NCI-H146 treated with DMSO at 0.1 percent for 48 hours (cell line): Measurements from ENCODE around the gene MEF2A.

Source experiments
- DNase-seq: peaks from one replicate; lab custom pipeline; 2025; ENCODE audit not compliant: unreplicated experiment; lab: John Stamatoyannopoulos, UW

The MEF2A gene

DNA sequence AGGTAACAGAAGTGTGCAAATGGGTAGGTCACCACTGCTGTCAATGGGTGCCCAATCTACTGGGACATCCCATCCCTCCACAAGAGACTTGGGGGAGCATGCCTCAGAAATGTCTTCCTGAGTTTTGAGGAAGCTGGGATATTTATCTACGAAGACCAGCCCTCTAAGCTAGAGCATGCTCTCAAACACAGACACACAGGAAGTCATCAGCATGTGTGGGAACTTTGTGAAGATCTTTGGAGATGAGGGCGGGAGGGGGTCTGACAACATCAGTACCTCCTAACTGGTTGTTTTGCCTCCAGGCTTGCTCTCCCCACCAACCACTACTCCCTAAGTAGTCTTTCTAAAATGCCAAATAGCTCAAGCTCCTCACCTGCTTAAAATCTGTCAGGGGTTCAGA, 3.5 kb upstream of the MEF2A start:
- no peak for DNase-seq

DNA sequence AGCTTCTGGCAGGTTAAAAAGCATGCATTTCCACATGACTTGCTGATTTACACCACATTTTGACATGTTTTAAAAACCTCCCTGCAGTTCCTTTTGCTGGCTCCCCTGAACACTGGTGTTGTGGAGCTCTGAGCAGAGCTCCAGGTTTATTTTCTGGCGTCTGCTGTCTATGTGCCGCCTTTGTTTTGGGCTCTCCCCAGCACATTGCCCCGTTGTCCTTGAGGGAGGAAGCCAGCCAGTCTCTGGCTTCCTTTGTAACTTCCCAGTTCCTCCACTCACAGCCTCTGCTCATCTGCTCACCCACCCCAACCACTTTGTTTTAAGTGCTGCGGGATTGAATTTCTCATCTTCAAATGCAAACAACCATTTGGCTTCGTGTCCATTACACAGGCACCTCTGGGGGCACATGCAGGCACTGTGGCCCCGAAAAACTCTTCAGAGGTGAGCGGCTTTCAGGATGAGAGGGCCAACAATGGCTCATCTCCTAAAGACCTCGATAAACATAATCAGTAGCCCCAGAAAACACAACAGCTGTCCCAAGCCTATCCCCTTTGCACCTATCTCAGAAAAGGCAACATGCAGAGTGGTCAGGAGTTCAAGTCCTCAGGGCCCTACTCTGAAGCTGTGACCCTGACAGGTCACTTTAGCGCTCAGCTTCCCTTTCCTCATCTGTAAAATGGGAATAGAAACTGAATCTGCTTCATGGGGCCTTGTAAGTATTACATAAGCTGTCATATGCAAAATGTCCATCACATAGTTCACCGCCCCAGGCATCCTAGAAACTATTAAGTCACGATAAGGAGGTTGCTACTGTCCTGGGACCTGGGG, 1.3 kb upstream of the MEF2A start:
- peak; percentile 29 for DNase-seq

- no peak for DNase-seq
Measured at GRCh38 chr15:99565049-99565298, 810 bp upstream of the MEF2A start.

GRCh38 chr15:99566157-99566897, 543 bp downstream of the MEF2A start:
- no peak for DNase-seq

DNA sequence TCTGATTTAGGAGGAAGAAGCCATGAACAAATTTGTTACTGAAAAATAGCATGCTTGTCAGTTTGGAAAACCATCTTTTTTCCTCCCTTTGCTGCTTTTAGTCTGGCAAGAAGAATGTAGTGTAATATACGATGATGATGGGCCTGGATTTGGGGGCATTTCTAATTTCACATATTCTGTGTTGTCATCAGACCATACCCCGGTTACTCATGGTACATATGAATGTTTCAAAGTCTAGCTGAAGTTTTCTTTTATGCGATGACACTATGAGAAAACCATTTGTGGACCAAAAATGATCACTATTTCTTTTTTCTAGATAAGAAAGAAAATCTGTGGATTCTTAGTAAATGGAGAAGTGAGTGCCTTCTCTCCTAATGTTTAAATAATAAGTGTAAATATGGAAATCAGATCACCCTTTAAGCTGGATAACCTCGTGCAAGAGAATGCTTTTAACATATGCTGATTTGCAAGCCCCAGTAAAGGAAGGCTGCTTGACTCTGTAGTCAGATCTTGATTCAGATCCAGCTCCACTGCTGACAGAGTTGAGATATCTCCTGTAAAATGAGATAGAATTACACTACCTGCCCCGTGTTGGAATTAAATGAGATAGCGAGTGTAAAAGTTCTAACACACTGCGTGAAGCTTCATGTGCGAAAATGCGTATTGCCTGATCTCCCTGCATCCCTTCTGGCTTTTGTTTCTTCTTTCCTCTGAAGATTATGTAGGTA, 3.0 kb downstream of the MEF2A start:
- DNase-seq: no peak

- no peak for DNase-seq
Measured at GRCh38 chr15:99571299-99571698, 5.5 kb downstream of the MEF2A start.

- no peak for DNase-seq
Measured at GRCh38 chr15:99574048-99574447, 8.3 kb downstream of the MEF2A start.

DNA sequence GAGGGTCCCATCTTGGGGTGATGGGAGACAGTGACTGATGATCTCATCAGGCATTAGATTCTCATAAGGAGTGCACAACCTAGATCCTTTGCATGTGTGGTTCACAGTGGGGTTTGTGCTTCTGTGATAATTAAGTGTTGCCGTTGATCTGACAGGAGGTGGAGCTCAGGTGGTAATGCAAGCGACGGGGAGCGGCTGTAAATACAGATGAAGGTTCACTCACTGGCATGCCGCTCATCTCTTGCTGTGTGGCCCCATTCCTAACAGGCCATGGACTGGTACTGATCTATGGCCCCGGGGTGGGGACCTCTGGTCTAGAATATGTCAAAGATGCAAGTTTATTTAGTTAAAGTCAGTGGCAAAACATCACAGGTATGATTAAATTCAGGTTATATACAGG, 8.7 kb downstream of the MEF2A start:
- no peak for DNase-seq

GRCh38 chr15:99578809-99579208, 13.0 kb downstream of the MEF2A start:
- DNase-seq: no peak

DNA sequence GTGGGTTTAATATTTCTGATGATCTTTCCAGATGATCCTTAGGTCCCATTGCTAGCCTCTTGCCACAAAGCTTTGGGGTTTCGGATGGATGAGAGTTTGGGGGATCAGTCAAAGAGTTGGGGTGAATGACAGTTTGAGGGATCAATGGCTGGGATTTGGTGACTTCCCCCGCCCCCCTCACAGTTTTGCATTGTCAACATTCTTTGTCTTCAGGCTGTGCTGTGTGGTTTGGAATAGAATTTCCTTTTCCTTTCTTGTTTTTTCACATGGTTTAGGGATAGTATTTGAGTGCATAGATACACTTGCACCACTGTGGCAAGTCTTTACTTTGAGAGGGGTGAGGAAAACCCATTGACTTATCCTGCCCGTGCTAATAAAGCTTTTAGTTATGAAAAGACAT, 14.3 kb downstream of the MEF2A start:
- DNase-seq: no peak

DNA sequence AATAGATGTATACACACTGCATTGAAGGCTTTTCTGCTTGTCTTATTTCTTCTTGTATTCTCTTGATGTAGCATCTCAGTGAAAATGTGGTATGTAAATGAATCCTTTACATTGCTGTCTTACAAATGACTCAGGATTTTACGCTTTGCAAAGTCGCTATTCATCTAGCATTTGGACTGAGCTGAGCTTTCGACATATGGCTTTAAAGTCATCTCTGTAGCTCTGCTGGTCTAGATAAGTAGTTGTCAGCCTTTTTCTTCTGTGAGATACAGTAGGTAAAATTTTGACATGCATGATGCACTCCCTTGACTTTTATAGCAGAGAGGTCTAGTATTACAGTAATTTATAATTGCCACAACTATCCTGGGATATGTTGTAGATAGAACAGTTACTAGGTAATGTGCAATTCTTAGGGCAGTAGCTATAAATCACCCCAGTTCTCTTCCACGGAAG, 16.8 kb downstream of the MEF2A start:
- DNase-seq: no peak

DNA sequence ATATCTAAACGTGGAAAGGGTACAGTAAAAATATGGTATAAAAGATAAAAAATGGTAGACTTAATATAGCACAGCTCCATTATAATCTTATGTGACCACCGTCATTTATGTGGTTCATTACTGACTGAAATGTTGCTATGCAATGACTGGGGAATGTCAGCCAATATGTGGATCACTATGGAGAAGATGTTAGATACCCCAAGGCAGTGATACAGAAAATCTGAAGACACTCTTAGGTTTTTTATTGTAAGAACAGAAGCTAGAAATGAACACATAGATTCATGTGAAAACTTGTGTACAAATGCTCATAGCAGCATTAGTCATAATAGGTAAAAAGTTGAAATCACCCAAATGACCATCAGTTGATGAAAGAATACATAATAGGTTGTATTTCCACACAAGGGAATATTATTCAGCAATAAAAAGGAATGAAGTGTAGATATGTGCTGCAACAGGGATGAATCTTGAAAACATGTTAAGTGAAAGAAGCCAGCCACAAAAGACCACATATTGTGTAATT, 18.4 kb downstream of the MEF2A start:
- no peak for DNase-seq

DNA sequence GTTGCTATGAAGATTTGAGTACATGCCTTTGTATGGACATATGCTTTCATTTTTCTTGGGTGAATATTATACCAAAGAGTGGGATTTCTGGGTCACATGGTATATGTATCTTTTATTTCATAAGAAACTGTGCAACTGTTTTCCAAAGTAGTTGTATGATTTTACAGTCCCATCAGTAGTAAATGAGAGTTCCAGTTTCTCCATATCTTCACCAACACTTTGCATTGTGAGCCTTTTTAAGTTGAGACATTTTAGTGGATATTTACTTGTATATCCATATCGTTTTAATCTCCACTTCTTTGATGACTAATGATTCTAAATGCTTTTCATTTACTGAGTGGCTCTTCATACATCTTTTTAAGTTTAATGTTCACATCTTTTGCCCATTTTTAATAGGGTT, 20.3 kb downstream of the MEF2A start:
- DNase-seq: no peak

DNA sequence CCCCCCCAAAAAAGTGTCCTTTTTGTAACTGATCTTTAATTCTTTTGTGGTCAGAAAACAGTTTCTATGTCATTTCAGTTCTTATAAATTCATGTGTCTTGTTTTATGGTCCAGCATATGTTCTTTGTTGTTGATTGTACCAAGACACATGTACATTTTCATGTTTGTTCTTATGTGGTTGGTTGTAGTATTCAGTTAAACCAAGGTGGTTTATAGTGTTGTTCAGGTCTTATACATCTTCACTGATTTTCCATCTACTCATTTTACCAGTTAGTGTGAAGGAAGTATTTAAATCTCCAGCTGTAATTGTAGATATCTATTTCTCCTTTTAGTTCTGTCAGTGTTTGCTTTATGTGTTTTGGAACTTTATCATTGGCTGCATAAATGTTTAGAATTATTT, 24.0 kb downstream of the MEF2A start:
- DNase-seq: no peak

DNA sequence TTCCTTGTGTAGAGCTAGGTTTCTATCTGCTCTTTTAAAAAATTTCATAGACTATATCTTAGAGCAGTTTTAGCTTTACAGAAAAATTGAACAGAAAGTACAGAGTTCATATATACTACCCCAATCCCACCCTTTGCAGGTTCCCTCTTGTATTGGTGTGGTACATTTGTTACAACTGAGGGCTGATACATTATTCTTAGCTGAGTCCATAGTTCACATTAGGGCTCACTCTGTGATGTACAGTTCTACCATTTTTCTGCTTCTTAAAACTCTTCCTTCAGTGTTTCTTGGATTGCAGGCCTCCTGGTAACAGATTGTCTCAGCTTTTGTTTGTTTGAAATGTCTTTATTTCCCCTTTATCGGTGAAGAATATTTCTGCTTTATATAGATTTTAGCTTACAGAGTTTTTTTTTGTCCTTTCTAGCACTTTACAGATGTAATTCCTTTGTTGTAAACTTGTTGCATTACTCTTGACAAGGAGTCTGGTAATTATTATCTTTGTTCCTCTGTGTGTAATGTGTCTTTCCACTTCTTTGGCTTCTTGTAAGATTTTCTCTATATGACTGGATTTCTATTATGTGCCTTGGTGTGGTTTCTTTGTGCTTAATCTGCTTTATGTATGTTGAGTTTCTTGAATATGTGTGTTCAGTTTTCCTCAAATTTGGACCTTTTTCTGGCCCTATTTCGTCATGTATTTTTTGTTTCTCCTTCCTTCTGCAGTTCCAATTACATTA, 25.3 kb downstream of the MEF2A start:
- DNase-seq: no peak

- DNase-seq: no peak
Measured at GRCh38 chr15:99592145-99592791, 26.5 kb downstream of the MEF2A start.

GRCh38 chr15:99593070-99593469, 27.3 kb downstream of the MEF2A start:
- DNase-seq: no peak

- DNase-seq: no peak
Measured at GRCh38 chr15:99594916-99595315, 29.1 kb downstream of the MEF2A start.

GRCh38 chr15:99598296-99598695, 32.5 kb downstream of the MEF2A start:
- no peak for DNase-seq

DNA sequence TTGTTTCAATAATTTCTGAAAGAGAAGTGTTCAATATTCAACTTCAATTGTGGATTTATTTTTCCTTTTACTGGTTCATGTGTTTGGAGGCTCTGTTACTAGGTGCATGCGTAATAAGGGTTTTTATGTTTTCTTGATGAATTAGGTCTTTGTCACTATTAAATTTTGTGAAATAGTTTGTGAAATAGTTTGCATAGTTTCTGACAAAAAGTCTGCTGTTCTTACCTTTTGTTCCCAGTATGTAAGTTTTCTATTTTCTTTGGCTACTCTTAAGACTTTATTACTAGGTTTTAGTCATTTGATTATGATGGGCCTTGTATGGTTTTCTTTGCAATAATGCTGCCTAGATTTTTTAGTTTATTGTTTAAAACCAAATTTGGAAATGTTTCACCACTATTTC, 38.0 kb downstream of the MEF2A start:
- no peak for DNase-seq

DNA sequence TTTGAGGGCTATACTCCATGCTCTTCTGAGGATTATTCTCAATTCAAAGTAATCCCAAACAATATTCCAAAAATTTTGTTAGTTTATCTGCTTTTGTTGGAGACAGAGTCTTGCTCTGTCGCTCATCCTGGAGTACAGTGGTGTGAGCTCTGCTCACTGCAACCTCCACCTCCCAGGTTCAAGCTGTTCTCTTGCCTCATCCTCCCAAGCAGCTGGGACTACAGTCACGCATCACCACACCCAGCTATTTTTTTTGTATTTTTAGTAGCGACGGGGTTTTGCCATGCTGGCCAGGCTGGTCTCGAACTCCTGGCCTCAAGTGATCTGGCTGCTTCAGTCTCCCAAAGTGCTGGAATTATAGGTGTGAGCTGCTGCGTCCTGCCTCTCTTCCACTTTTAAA, 39.1 kb downstream of the MEF2A start:
- no peak for DNase-seq
